HepG2 (cell line): ENCODE measurements around the gene CYP27A1. TPM values are rescaled to one million over a fixed set of nuclear protein-coding genes. Genes with fewer than 3 reads are reported as not detected.

ENCODE experiments used
- ATAC-seq: fragments of 200-7000 bp; cut with Tn5 transposase; 3 replicates; pipeline ENCODE4 v1.9.1; 2020; ENCODE audit warnings: mild to moderate bottlenecking, moderate library complexity
- BruUV-seq: library from RNA; stranded (reverse); fragments of 400-500 nt; replicated peaks from 2 replicates; lab custom pipeline; 2021; lab: Mats Ljungman, UMichigan
- CTCF ChIA-PET: fragments of 300-600 bp; formaldehyde crosslinking; extraction: SDS; loops from one replicate; lab custom pipeline; 2021; ENCODE audit warnings: low total read pairs, inconsistent platforms, low intra/inter-chr PET ratio; lab: Yijun Ruan, JAX
- POLR2A ChIA-PET: fragments of 350-600 bp; sonication (Branson Sonifier 250); formaldehyde crosslinking; loops from one replicate; lab custom pipeline; 2020; ENCODE audit warnings: antibody characterized with exemption, inconsistent platforms; lab: Yijun Ruan, JAX
- DNase-seq: peaks from one replicate; pipeline ENCODE4 v3.0.0-alpha.2; 2015; ENCODE audit warnings: low spot score
- FAIRE-seq: peaks from 3 replicates; lab custom pipeline; 2011; peaks lifted over from hg19 to GRCh38; lab: Jason Lieb, UNC
- H2AFZ ChIP-seq: one replicate; pipeline ENCODE4 v1.6.1; 2011; ENCODE audit warnings: low read length, inconsistent platforms
- H3K27ac ChIP-seq: fragments of 300-600 bp; 3 replicates; pipeline ENCODE4 v1.8.0; 2011; ENCODE audit warnings: mixed run types, mild to moderate bottlenecking, mixed read lengths, low read length, inconsistent platforms; ENCODE audit not compliant: insufficient read depth; ENCODE audit errors: extremely low read length
- H3K27me3 ChIP-seq, 2 experiments: fragments of 200-600 bp in 1 of 2; 2 replicates in 1 of 2; 3 replicates in 1 of 2; pipeline versions ENCODE4 v1.6.0 to v1.8.0; 2011; ENCODE audit warnings: low read length in 2 of 2, mild to moderate bottlenecking in 2 of 2, moderate library complexity in 2 of 2, inconsistent platforms in 1 of 2; ENCODE audit not compliant: insufficient read depth in 2 of 2, control insufficient read depth in 1 of 2
- H3K36me3 ChIP-seq, 2 experiments: fragments of 200-600 bp in 1 of 2; replicated peaks in 1 of 2; 2 replicates in 1 of 2; 3 replicates in 1 of 2; pipeline versions ENCODE4 v1.5.1 to v1.8.0; 2011; ENCODE audit warnings: low read length in 2 of 2, inconsistent platforms in 1 of 2; ENCODE audit not compliant: insufficient read depth in 2 of 2, control insufficient read depth in 1 of 2
- H3K4me1 ChIP-seq: 2 replicates; pipeline ENCODE4 v1.5.1; 2012; ENCODE audit warnings: low read length, inconsistent platforms; ENCODE audit not compliant: insufficient read depth
- H3K4me2 ChIP-seq: 2 replicates; pipeline ENCODE4 v1.6.0; 2011; ENCODE audit warnings: low read depth, low read length, inconsistent platforms
- H3K4me3 ChIP-seq, 3 experiments: fragments of 200-600 bp in 1 of 3; sonication (generic), shearing (Covaris generic) in 1 of 3; replicated peaks in 1 of 3; 2 replicates each; pipeline ENCODE4 v1.5.1; 2011 to 2016; ENCODE audit warnings: low read length in 3 of 3, inconsistent platforms in 2 of 3, low read depth in 2 of 3, mild to moderate bottlenecking in 2 of 3, control low read depth in 1 of 3, mixed read lengths in 1 of 3; ENCODE audit not compliant: insufficient read depth in 1 of 3
- H3K79me2 ChIP-seq: one replicate; pipeline ENCODE4 v1.6.1; 2011; ENCODE audit warnings: low read length, inconsistent platforms; ENCODE audit not compliant: insufficient read depth
- H3K9ac ChIP-seq: 2 replicates; pipeline ENCODE4 v1.6.0; 2011; ENCODE audit warnings: mild to moderate bottlenecking, low read depth, low read length, inconsistent platforms; ENCODE audit not compliant: insufficient read depth
- H3K9me3 ChIP-seq: 2 replicates; pipeline ENCODE4 v1.5.1; 2012; ENCODE audit warnings: mild to moderate bottlenecking, low read length
- H4K20me1 ChIP-seq: 2 replicates; pipeline ENCODE4 v1.6.0; 2011; ENCODE audit warnings: inconsistent platforms, mild to moderate bottlenecking, low read length, moderate library complexity; ENCODE audit not compliant: insufficient read depth
- CBX1 ChIP-seq: IDR thresholded peaks from one replicate; pipeline ENCODE4 v1.6.1; 2016; ENCODE audit warnings: antibody characterized with exemption, low read depth
- FOXA1 ChIP-seq, 2 experiments: fragments of 450-650 bp in 1 of 2; sonication (generic) in 1 of 2; formaldehyde crosslinking in 1 of 2; IDR thresholded peaks; 2 replicates each; pipeline versions ENCODE4 v1.4.0 to v1.6.1; 2016 to 2020; ENCODE audit warnings: missing genetic modification reagents in 1 of 2
- HDAC2 ChIP-seq: sonication (generic); formaldehyde crosslinking; IDR thresholded peaks from 2 replicates; pipeline ENCODE4 v1.4.0; 2020; ENCODE audit warnings: missing genetic modification reagents
- RBM22 ChIP-seq: fragments of 200-400 bp; formaldehyde crosslinking; optimal IDR thresholded peaks from 2 replicates; pipeline ENCODE3; 2017; ENCODE audit warnings: mild to moderate bottlenecking, low read length, moderate library complexity
- ZBTB7B ChIP-seq: sonication (generic); formaldehyde crosslinking; IDR thresholded peaks from 2 replicates; pipeline ENCODE4 v1.4.0; 2020; ENCODE audit warnings: missing genetic modification reagents
- ZNF136 ChIP-seq: sonication (generic); formaldehyde crosslinking; IDR thresholded peaks from 2 replicates; pipeline ENCODE4 v1.8.1; 2022; ENCODE audit warnings: low read depth, mild to moderate bottlenecking, moderate library complexity, missing genetic modification reagents
- ZNF18 ChIP-seq: sonication (generic); formaldehyde crosslinking; IDR thresholded peaks from 2 replicates; pipeline ENCODE4 v1.8.0; 2022; ENCODE audit warnings: mild to moderate bottlenecking, missing genetic modification reagents; ENCODE audit not compliant: insufficient replicate concordance
- ZNF253 ChIP-seq: sonication (generic); formaldehyde crosslinking; IDR thresholded peaks from 2 replicates; pipeline ENCODE4 v1.8.0; 2022; ENCODE audit warnings: mild to moderate bottlenecking, missing genetic modification reagents, borderline replicate concordance
- ZNF639 ChIP-seq: conservative IDR thresholded peaks from 2 replicates; pipeline ENCODE4 v1.6.1; 2018; ENCODE audit warnings: missing genetic modification reagents
- ZSCAN29 ChIP-seq: sonication (generic); formaldehyde crosslinking; conservative IDR thresholded peaks from 2 replicates; pipeline ENCODE4 v1.4.0; 2020; ENCODE audit warnings: mild to moderate bottlenecking, missing genetic modification reagents
- ZSCAN31 ChIP-seq: sonication (generic); formaldehyde crosslinking; IDR thresholded peaks from 2 replicates; pipeline ENCODE4 v1.5.0; 2020; ENCODE audit warnings: low read depth, mild to moderate bottlenecking, missing genetic modification reagents
- ZZZ3 ChIP-seq: sonication (generic); formaldehyde crosslinking; IDR thresholded peaks from 2 replicates; pipeline ENCODE4 v1.4.0; 2020; ENCODE audit warnings: missing genetic modification reagents, mild to moderate bottlenecking, borderline replicate concordance
- WGBS: methylation state at CpG from one replicate; pipeline ENCODE4 v1.1.6; 2017; ENCODE audit warnings: low lambda C conversion rate; 5-methylcytosine and 5-hydroxymethylcytosine counted together
- in situ Hi-C: cut with HindIII; loops from 2 replicates; pipeline ENCODE4 v1.10.0; 2017; ENCODE audit warnings: low pct_unique_long_range_greater_than_20kb; ENCODE audit not compliant: extremely low pct_ligation_motif_present
- intact Hi-C: fragments of 100-400 bp; cut with micrococcal nuclease; formaldehyde crosslinking; loops from one replicate; pipeline ENCODE4 v1.10.0; 2022; ENCODE audit not compliant: unreplicated experiment
- polyA plus RNA-seq, 8 experiments: library from polyadenylated mRNA; depleted of rRNA in 3 of 8; stranded (reverse) in 7 of 8; unstranded in 1 of 8; fragments of >200 nt; fragmentation: Illumina TruSeq in 4 of 8; extraction: Trizol in 4 of 8; gene quantifications; 2 replicates each; pipeline versions ENCODE4 v1.2.1 to v1.2.3, GENCODE V29; 2011 to 2016; ENCODE audit warnings: low read depth in 4 of 8, missing spikeins in 1 of 8, mixed read lengths in 1 of 8; ENCODE audit not compliant: insufficient read depth in 1 of 8
- total RNA-seq, 5 experiments: library from RNA; depleted of rRNA; stranded (reverse); fragments of >200 nt; fragmentation: Illumina TruSeq; extraction: Trizol; gene quantifications; 2 replicates each; pipeline ENCODE4 v1.2.3, GENCODE V29; 2016; ENCODE audit warnings: low read depth in 1 of 5
- TF ChIP-seq, protein P1 (sequence below): sonication (generic); formaldehyde crosslinking; IDR thresholded peaks from 2 replicates; pipeline ENCODE4 v1.5.0; 2020; ENCODE audit warnings: mild to moderate bottlenecking, missing genetic modification reagents, moderate library complexity

The CYP27A1 gene
- total and polyA plus RNA-seq, 2 of the 13 experiments (the other 11 are each of a cell fraction or from before 2014, with no cell fraction given), result 157 to 266 TPM

DNA sequence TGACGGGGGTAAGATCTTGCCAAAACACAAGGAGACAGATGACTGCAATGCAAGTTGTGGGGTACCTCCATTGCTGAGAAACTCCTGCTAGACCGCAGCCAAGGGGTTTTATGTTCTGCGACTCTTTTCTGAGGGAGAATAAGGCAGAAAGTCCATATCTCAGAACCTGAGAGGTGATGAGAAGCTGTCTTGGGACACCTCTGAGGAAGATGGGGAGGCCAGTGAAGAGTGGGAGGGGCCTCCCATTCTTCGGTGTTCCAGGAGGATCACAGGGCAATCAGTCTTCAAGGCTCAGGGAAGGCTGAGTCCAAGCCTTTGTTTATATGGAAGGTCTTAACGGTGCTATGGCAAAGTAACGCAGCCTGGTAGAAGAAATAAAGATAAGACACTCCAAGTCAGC lies 18.0 kb downstream of the CYP27A1 start:
- Histone ChIP-seq H3K9me3 (peaks cover 9% of the 10 kb centered on the region), H2AFZ (no peak overlapping the region), H3K4me2 (no peak overlapping the region), H3K4me1 (peaks cover 4% of the 10 kb centered on the region), H3K36me3 (peaks cover 7 to 18% of the 10 kb centered on the region in 2 experiments; a peak in 4 of 5 replicates), H4K20me1 (no peaks in the 10 kb centered on the region), H3K27me3 (no peaks in the 10 kb centered on the region), H3K79me2 (peaks cover 46% of the 10 kb centered on the region), H3K4me3 (no peak overlapping the region), H3K9ac (no peak overlapping the region), H3K27ac (no peak overlapping the region)
- FAIRE-seq (no peak), ATAC-seq (no peak), DNase-seq (no peak)
- in situ Hi-C loops, result no loop called here
- POLR2A ChIA-PET, result no interaction called here
- CTCF ChIA-PET, result no interaction called here
- TF ChIP-seq CBX1 (no peak), RBM22 (peak; percentile 43), ZBTB7B (no peak), ZSCAN29 (no peak)
- intact Hi-C loops, result no loop called here
- WGBS, result 98% methylated on average over 6 of the region's 6 CpGs
- BruUV-seq, result no TSS peak

- Histone ChIP-seq H3K4me2 (no peak overlapping the region), H2AFZ (no peak overlapping the region), H3K79me2 (peaks cover 46% of the 10 kb centered on the region), H3K9ac (no peak overlapping the region), H3K36me3 (peaks cover 7 to 18% of the 10 kb centered on the region in 2 experiments; a peak in 4 of 5 replicates), H4K20me1 (peaks cover 3% of the 10 kb centered on the region; the same call in 1 of the 2 replicates), H3K4me1 (peaks cover 29% of the 10 kb centered on the region), H3K27me3 (no peaks in the 10 kb centered on the region), H3K4me3 (no peak overlapping the region), H3K9me3 (peaks cover 9% of the 10 kb centered on the region), H3K27ac (no peak overlapping the region)
- no peak for DNase-seq
- intact Hi-C loops (no loop called here), in situ Hi-C loops (no loop called here)
- no peak for FAIRE-seq
- WGBS, result 85% methylated on average over 4 of the region's 4 CpGs
- ChIA-PET POLR2A (interaction anchor here (1.1 kb wide), 1 partner anchor 21 kb away, joined by 3 read pairs; the partner anchor contains the start of gene CYP27A1), CTCF (interaction anchor here (0.6 kb wide), 1 partner anchor 70 kb away, joined by 3 read pairs; no protein-coding TSS in a partner anchor)
- BruUV-seq, result no TSS peak
- ATAC-seq, result no peak
- TF ChIP-seq ZZZ3 (CRISPR knock-in tag) (no peak), ZNF136 (CRISPR knock-in tag) (no peak), HDAC2 (CRISPR knock-in tag) (no peak), ZSCAN31 (CRISPR knock-in tag) (no peak), ZNF639 (no peak), ZNF18 (CRISPR knock-in tag) (no peak), FOXA1 (IDR thresholded peaks at IDR 0.05) (no peak), FOXA1 (CRISPR knock-in tag; IDR thresholded peaks at IDR 0.05) (no peak), ZSCAN29 (no peak), ZNF253 (CRISPR knock-in tag) (no peak)
- TF ChIP-seq, protein P1, sequence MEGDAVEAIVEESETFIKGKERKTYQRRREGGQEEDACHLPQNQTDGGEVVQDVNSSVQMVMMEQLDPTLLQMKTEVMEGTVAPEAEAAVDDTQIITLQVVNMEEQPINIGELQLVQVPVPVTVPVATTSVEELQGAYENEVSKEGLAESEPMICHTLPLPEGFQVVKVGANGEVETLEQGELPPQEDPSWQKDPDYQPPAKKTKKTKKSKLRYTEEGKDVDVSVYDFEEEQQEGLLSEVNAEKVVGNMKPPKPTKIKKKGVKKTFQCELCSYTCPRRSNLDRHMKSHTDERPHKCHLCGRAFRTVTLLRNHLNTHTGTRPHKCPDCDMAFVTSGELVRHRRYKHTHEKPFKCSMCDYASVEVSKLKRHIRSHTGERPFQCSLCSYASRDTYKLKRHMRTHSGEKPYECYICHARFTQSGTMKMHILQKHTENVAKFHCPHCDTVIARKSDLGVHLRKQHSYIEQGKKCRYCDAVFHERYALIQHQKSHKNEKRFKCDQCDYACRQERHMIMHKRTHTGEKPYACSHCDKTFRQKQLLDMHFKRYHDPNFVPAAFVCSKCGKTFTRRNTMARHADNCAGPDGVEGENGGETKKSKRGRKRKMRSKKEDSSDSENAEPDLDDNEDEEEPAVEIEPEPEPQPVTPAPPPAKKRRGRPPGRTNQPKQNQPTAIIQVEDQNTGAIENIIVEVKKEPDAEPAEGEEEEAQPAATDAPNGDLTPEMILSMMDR, result no peak
These were observed 20.5 kb downstream of the CYP27A1 start for GRCh38 chr2:218802386-218802994.
